ENCODE results near the gene MAN1A2. TPM values are rescaled to one million over a fixed set of nuclear protein-coding genes. Genes with fewer than 3 reads are reported as not detected.

The MAN1A2 gene
- total RNA-seq, 1 experiment from 2014 or later = 28.7 TPM

- H3K27ac ChIP-seq (ENCODE audit: low read length) = no peak overlapping the region
- ATAC-seq (no peak), DNase-seq (ENCODE audit: low read depth, low spot score) (no peak)
- intact Hi-C loops (cut with micrococcal nuclease; ENCODE audit: unreplicated experiment) = no loop called here
- POLR2A ChIA-PET = interaction anchor here (0.6 kb wide), 1 partner anchor 601 kb away, joined by 3 read pairs; no protein-coding TSS in a partner anchor
- no peak for TF ChIP-seq TCF7L2 (IDR thresholded peaks at IDR 0.05; ENCODE audit: low read depth, low read length)
- no peak for TF ChIP-seq SIN3A (IDR thresholded peaks at IDR 0.05; ENCODE audit: borderline replicate concordance, insufficient read depth, low read depth, low read length)
- no peak for TF ChIP-seq CTCF (IDR thresholded peaks at IDR 0.05)
- TF ChIP-seq POLR2AphosphoS5 (IDR thresholded peaks at IDR 0.05; ENCODE audit: low read depth, low read length) = no peak
- no peak for TF ChIP-seq REST (IDR thresholded peaks at IDR 0.05; ENCODE audit: insufficient read depth in 1 of 2, low read depth in 2 of 2, low read length in 1 of 2)
- CTCF ChIA-PET = no interaction called here
- no peaks in the 10 kb centered on the region for H3K4me1 ChIP-seq (ENCODE audit: control insufficient read depth, insufficient read depth, low read length)
- peaks cover 8% of the 10 kb centered on the region; the same call in 1 of the 2 replicates for H3K9me3 ChIP-seq (ENCODE audit: control insufficient read depth, insufficient read depth, low read depth, low read length)
- no TSS peak for BruUV-seq (replicated peaks)
- H3K4me3 ChIP-seq (ENCODE audit: low read depth in 2 of 2, low read length in 2 of 2) = no peak overlapping the region
- no peaks in the 10 kb centered on the region for H3K36me3 ChIP-seq (ENCODE audit: control insufficient read depth, insufficient read depth, low read length)
- H3K27me3 ChIP-seq (ENCODE audit: control insufficient read depth, insufficient read depth, low read length) = no peaks in the 10 kb centered on the region
- in situ Hi-C loops (cut with HindIII; ENCODE audit: low pct_unique_long_range_greater_than_20kb, low sequenced_read_pairs) = no loop called here
These were observed 60.0 kb downstream of the MAN1A2 start for GRCh38 chr1:117427297-117427696.

GRCh38 chr1:117433943-117434342 is 66.7 kb downstream of the MAN1A2 start:
- ChIA-PET CTCF (no interaction called here), POLR2A (no interaction called here)
- ATAC-seq = no peak
- Histone ChIP-seq H3K27ac (ENCODE audit: low read length) (no peak overlapping the region), H3K4me3 (ENCODE audit: low read depth in 2 of 2, low read length in 2 of 2) (no peak overlapping the region), H3K9me3 (ENCODE audit: control insufficient read depth, insufficient read depth, low read depth, low read length) (no peaks in the 10 kb centered on the region), H3K36me3 (ENCODE audit: control insufficient read depth, insufficient read depth, low read length) (no peaks in the 10 kb centered on the region), H3K4me1 (ENCODE audit: control insufficient read depth, insufficient read depth, low read length) (no peaks in the 10 kb centered on the region), H3K27me3 (ENCODE audit: control insufficient read depth, insufficient read depth, low read length) (no peaks in the 10 kb centered on the region)
- DNase-seq (ENCODE audit: low read depth, low spot score) = no peak
- in situ Hi-C loops (cut with HindIII; ENCODE audit: low pct_unique_long_range_greater_than_20kb, low sequenced_read_pairs) (no loop called here), intact Hi-C loops (cut with micrococcal nuclease; ENCODE audit: unreplicated experiment) (no loop called here)
- no TSS peak for BruUV-seq (replicated peaks)
- TF ChIP-seq REST (IDR thresholded peaks at IDR 0.05; ENCODE audit: insufficient read depth in 1 of 2, low read depth in 2 of 2, low read length in 1 of 2) (no peak), TCF7L2 (IDR thresholded peaks at IDR 0.05; ENCODE audit: low read depth, low read length) (no peak), SIN3A (IDR thresholded peaks at IDR 0.05; ENCODE audit: borderline replicate concordance, insufficient read depth, low read depth, low read length) (no peak)

Measured in Panc1 (cell line).